HL-60 (cell line): ENCODE data around the gene STAT6.
A peak's percentile ranks its signal among the peaks of the same experiment; 100 is the strongest.

Experiments
- DNase-seq, 2 experiments: peaks; one replicate each; pipeline ENCODE4 v3.0.0-alpha.2; 2010 to 2020; ENCODE audit warnings: low read depth in 1 of 2, low spot score in 1 of 2
- H3K27ac ChIP-seq: fragments of 250-450 bp; sonication (Bioruptor Pico); replicated peaks from 2 replicates; pipeline ENCODE4 v1.5.1; 2020; ENCODE audit warnings: mild to moderate bottlenecking, moderate library complexity
- H3K27me3 ChIP-seq: fragments of 250-450 bp; sonication (Bioruptor Pico); 2 replicates; pipeline ENCODE4 v1.5.1; 2021; ENCODE audit warnings: mild to moderate bottlenecking, moderate library complexity; ENCODE audit not compliant: insufficient read depth, poor library complexity, severe bottlenecking
- H3K4me3 ChIP-seq: replicated peaks from 2 replicates; pipeline ENCODE4 v1.5.1; 2011; ENCODE audit warnings: mild to moderate bottlenecking, control low read depth, low read length; ENCODE audit not compliant: insufficient read depth
- GABPA ChIP-seq: IDR thresholded peaks from 2 replicates; pipeline ENCODE4 v1.6.1; 2012; ENCODE audit warnings: low read depth
- POLR2AphosphoS5 ChIP-seq: IDR thresholded peaks from 2 replicates; pipeline ENCODE4 v1.6.1; 2012; ENCODE audit warnings: low read depth
- REST ChIP-seq: IDR thresholded peaks from 2 replicates; pipeline ENCODE4 v1.6.1; 2012; ENCODE audit warnings: low read depth; ENCODE audit not compliant: insufficient replicate concordance
- SPI1 ChIP-seq: IDR thresholded peaks from 2 replicates; pipeline ENCODE4 v1.6.1; 2012; ENCODE audit warnings: low read depth, mild to moderate bottlenecking, borderline replicate concordance
- TF ChIP-seq, protein P1 (sequence below): IDR thresholded peaks from one replicate; pipeline ENCODE4 v1.5.1; 2011; ENCODE audit warnings: low read length, control low read depth, inconsistent platforms; ENCODE audit not compliant: insufficient read depth

STAT6 gene

GRCh38 chr12:57096099-57096572 lies 15.0 kb downstream of the STAT6 start:
- no peaks in the 10 kb centered on the region for H3K27me3 ChIP-seq
- no peak for DNase-seq
- H3K27ac ChIP-seq, result no peak overlapping the region
- H3K4me3 ChIP-seq, result no peak overlapping the region
- TF ChIP-seq POLR2AphosphoS5 (no peak), GABPA (no peak), SPI1 (no peak), REST (no peak)
- TF ChIP-seq, protein P1, sequence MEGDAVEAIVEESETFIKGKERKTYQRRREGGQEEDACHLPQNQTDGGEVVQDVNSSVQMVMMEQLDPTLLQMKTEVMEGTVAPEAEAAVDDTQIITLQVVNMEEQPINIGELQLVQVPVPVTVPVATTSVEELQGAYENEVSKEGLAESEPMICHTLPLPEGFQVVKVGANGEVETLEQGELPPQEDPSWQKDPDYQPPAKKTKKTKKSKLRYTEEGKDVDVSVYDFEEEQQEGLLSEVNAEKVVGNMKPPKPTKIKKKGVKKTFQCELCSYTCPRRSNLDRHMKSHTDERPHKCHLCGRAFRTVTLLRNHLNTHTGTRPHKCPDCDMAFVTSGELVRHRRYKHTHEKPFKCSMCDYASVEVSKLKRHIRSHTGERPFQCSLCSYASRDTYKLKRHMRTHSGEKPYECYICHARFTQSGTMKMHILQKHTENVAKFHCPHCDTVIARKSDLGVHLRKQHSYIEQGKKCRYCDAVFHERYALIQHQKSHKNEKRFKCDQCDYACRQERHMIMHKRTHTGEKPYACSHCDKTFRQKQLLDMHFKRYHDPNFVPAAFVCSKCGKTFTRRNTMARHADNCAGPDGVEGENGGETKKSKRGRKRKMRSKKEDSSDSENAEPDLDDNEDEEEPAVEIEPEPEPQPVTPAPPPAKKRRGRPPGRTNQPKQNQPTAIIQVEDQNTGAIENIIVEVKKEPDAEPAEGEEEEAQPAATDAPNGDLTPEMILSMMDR, result no peak

DNA sequence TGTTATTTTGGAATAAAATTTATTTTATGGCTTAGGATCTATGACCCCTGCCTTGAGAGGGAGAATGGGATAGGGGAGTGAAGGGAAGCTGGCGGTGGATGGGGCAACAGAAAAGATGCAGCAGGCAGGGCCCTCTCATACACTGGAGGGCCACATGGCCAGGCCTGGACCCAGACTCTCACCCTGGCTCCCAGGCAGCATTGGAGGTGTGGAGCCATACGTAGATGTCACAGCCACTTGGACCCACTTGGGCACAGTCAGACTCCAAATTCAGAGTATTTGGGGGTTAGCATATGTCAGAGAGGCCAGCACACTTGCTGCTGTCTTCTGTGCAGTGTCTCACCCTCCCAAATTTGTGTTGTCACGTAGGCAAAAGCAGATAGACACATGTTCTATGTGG lies 15.7 kb downstream of the STAT6 start:
- no peak overlapping the region for H3K4me3 ChIP-seq
- TF ChIP-seq SPI1 (no peak), GABPA (no peak), REST (no peak), POLR2AphosphoS5 (no peak)
- TF ChIP-seq, protein P1, result no peak
- H3K27me3 ChIP-seq, result no peaks in the 10 kb centered on the region
- no peak for DNase-seq
- H3K27ac ChIP-seq, result no peak overlapping the region

- H3K27me3 ChIP-seq, result no peaks in the 10 kb centered on the region
- DNase-seq, result no peak
- H3K4me3 ChIP-seq, result no peak overlapping the region
- TF ChIP-seq POLR2AphosphoS5, result 0 out of 2 replicates have a peak, but pooled peaks have one; percentile 31
- no peak for TF ChIP-seq SPI1
- no peak overlapping the region for H3K27ac ChIP-seq
Measured at GRCh38 chr12:57094208-57095160, 16.7 kb downstream of the STAT6 start.

DNA sequence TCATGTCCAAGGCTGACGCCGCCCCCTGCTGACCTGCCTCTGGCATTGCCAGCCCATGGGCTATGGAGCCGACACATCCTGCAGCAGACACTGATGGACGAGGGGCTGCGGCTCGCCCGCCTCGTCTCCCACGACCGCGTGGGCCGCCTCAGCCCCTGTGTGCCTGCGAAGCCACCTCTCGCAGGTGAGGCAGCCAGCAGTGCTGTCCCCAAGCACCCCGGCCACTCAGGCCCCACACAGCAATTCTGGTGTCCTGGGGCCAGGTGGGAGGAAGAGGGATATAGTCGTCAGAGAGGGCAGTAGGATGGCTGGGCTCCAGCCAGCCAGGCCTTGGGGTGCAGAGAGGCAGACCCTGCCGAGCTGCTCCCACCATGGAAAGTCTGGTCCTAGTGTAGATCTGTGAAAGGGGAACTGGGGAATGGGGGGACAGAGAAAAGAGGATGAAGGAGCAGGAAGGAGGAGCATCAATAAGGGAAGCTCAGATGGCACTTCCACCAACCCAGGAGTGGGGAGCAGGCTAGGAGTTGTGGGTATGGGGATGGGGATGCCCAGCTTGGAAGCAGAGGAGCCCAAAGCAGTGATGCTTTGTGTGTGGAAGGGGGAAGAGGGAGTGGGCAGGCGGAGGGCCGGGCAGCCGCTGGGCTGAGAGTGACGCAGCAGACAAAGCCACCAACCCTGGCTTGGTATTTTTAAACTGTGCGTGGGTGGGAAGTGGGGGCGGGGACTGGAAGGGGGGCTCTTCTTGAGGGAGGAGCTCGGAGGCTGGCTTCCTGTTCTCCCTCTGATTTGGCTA lies 17.6 kb downstream of the STAT6 start:
- no peak overlapping the region for H3K27ac ChIP-seq
- TF ChIP-seq GABPA (no peak), REST (no peak), SPI1 (peak; percentile 41; the same call in 1 of the 2 replicates), POLR2AphosphoS5 (peak; percentile 30; the same call in 1 of the 2 replicates)
- TF ChIP-seq, protein P1, result peak; percentile 50
- H3K27me3 ChIP-seq, result no peaks in the 10 kb centered on the region
- H3K4me3 ChIP-seq, result no peak overlapping the region
- peak in 1 of 2 experiments; percentile 60 for DNase-seq
